Stimulated activated CD4-positive, alpha-beta T cell treated with anti-CD3 and anti-CD28 coated beads, TNF-alpha, amount 100 ng/mL, for 48 hours (primary cell): ENCODE data around the gene CHD6.

Source experiments
- DNase-seq, 3 donors: peaks; one replicate each; pipeline ENCODE4 v3.0.0-alpha.2; 2020; ENCODE audit warnings: low read depth in 3 of 3

The CHD6 gene

GRCh38 chr20:41355598-41356203, 262.5 kb downstream of the CHD6 start:
- DNase-seq = no peak

GRCh38 chr20:41355192-41355591, 263.0 kb downstream of the CHD6 start:
- no peak for DNase-seq

- no peak for DNase-seq
Observed at GRCh38 chr20:41353530-41353929, 264.6 kb downstream of the CHD6 start.

- DNase-seq = no peak
Observed at GRCh38 chr20:41352666-41353065, 265.5 kb downstream of the CHD6 start.

- DNase-seq = no peak
Observed at GRCh38 chr20:41352106-41352505, 266.1 kb downstream of the CHD6 start.
